ENCODE results near the gene CWC15. TPM values are rescaled to one million over a fixed set of nuclear protein-coding genes. Genes with fewer than 3 reads are reported as not detected.

CWC15 gene
- total and polyA plus RNA-seq, 4 donors = 38.2 to 107 (median 43.7) TPM

- H3K27ac ChIP-seq (ENCODE audit: low read depth in 1 of 2, low read length in 1 of 2) = no peak overlapping the region
- WGBS, 2 donors = 91 to 94% methylated on average over 2 of the region's 2 CpGs
Measured at GRCh38 chr11:94939346-94939745, 34.0 kb downstream of the CWC15 start.

GRCh38 chr11:94938095-94939055 is 35.0 kb downstream of the CWC15 start:
- ATAC-seq (ENCODE audit: insufficient read depth, low FRiP score) = peak; percentile 41
- Histone ChIP-seq H3K4me1 (ENCODE audit: control insufficient read depth in 5 of 5, insufficient read depth in 5 of 5, low read length in 5 of 5) (peaks cover 0 to 19% (median 6%) of the 10 kb centered on the region in 5 donors), H3K9ac (ENCODE audit: insufficient read depth in 1 of 2, low read length in 2 of 2) (no peak overlapping the region), H3K4me3 (no peak overlapping the region), H3K9me3 (ENCODE audit: control insufficient read depth in 4 of 4, insufficient read depth in 3 of 4, low read length in 3 of 4) (peaks cover 0 to 5% (median 0%) of the 10 kb centered on the region in 4 donors), H3K27ac (ENCODE audit: low read depth in 1 of 2, low read length in 1 of 2) (peak overlapping the region in 1 of 2 donors; percentile 70), H3K27me3 (ENCODE audit: control insufficient read depth in 3 of 3, insufficient read depth in 3 of 3, low read length in 2 of 3) (no peaks in the 10 kb centered on the region), H3K36me3 (ENCODE audit: control insufficient read depth in 4 of 4, insufficient read depth in 4 of 4, low read length in 4 of 4) (no peaks in the 10 kb centered on the region)
- TF ChIP-seq CTCF (IDR thresholded peaks at IDR 0.05; ENCODE audit: control extremely low read depth, extremely low read depth) = no peak
- WGBS, 2 donors = 45 to 70% methylated on average over 9 of the region's 9 CpGs
- peak; percentile 50 to 81 (median 51) for DNase-seq

More at GRCh38 chr11:94939346-94939745, 34.0 kb downstream of the CWC15 start:
- H3K4me1 ChIP-seq (ENCODE audit: control insufficient read depth in 5 of 5, insufficient read depth in 5 of 5, low read length in 5 of 5) = peaks cover 0 to 15% (median 4%) of the 10 kb centered on the region in 5 donors
- no peak overlapping the region for H3K9ac ChIP-seq (ENCODE audit: insufficient read depth in 1 of 2, low read length in 2 of 2)
- TF ChIP-seq CTCF (IDR thresholded peaks at IDR 0.05; ENCODE audit: control extremely low read depth, extremely low read depth) = no peak
- no peak for DNase-seq
- H3K27me3 ChIP-seq (ENCODE audit: control insufficient read depth in 3 of 3, insufficient read depth in 3 of 3, low read length in 2 of 3) = no peaks in the 10 kb centered on the region
- ATAC-seq (ENCODE audit: insufficient read depth, low FRiP score) = no peak
- no peak overlapping the region for H3K4me3 ChIP-seq
- no peaks in the 10 kb centered on the region for H3K36me3 ChIP-seq (ENCODE audit: control insufficient read depth in 4 of 4, insufficient read depth in 4 of 4, low read length in 4 of 4)
- peaks cover 0 to 5% (median 0%) of the 10 kb centered on the region in 4 donors for H3K9me3 ChIP-seq (ENCODE audit: control insufficient read depth in 4 of 4, insufficient read depth in 3 of 4, low read length in 3 of 4)

GRCh38 chr11:94934846-94935245 is 38.5 kb downstream of the CWC15 start:
- peak overlapping the region in 1 of 2 donors; percentile 70 for H3K27ac ChIP-seq (ENCODE audit: low read depth in 1 of 2, low read length in 1 of 2)
- H3K9ac ChIP-seq (ENCODE audit: insufficient read depth in 1 of 2, low read length in 2 of 2) = no peak overlapping the region
- peaks cover 0 to 3% (median 0%) of the 10 kb centered on the region in 4 donors for H3K9me3 ChIP-seq (ENCODE audit: control insufficient read depth in 4 of 4, insufficient read depth in 3 of 4, low read length in 3 of 4)
- no peak for ATAC-seq (ENCODE audit: insufficient read depth, low FRiP score)
- DNase-seq = peak in 2 of 3 donors; percentile 26 to 40
- peaks cover 0 to 24% (median 8%) of the 10 kb centered on the region in 5 donors for H3K4me1 ChIP-seq (ENCODE audit: control insufficient read depth in 5 of 5, insufficient read depth in 5 of 5, low read length in 5 of 5)
- H3K4me3 ChIP-seq = no peak overlapping the region
- H3K36me3 ChIP-seq (ENCODE audit: control insufficient read depth in 4 of 4, insufficient read depth in 4 of 4, low read length in 4 of 4) = no peaks in the 10 kb centered on the region
- TF ChIP-seq CTCF (IDR thresholded peaks at IDR 0.05; ENCODE audit: control extremely low read depth, extremely low read depth) = no peak
- H3K27me3 ChIP-seq (ENCODE audit: control insufficient read depth in 3 of 3, insufficient read depth in 3 of 3, low read length in 2 of 3) = no peaks in the 10 kb centered on the region
- 55 to 60% methylated on average over 3 of the region's 3 CpGs for WGBS, 2 donors
